DMS153 treated with DMSO at 0.1 percent for 48 hours (cell line): ENCODE data around the gene SCEL.

Experiments
- DNase-seq: peaks from one replicate; lab custom pipeline; 2025; ENCODE audit not compliant: unreplicated experiment; lab: John Stamatoyannopoulos, UW

Gene SCEL

GRCh38 chr13:77521595-77522367 lies 13.7 kb upstream of the SCEL start:
- no peak for DNase-seq

GRCh38 chr13:77522444-77522843 lies 13.1 kb upstream of the SCEL start:
- no peak for DNase-seq

GRCh38 chr13:77523386-77523785 lies 12.1 kb upstream of the SCEL start:
- no peak for DNase-seq

GRCh38 chr13:77523834-77524728 lies 11.4 kb upstream of the SCEL start:
- no peak for DNase-seq

GRCh38 chr13:77528414-77528813 lies 7.1 kb upstream of the SCEL start:
- no peak for DNase-seq

- DNase-seq, result no peak
Observed at GRCh38 chr13:77528834-77529500, 6.5 kb upstream of the SCEL start.

- DNase-seq, result no peak
Observed at GRCh38 chr13:77529501-77529840, 6.0 kb upstream of the SCEL start.

- DNase-seq, result no peak
Observed at GRCh38 chr13:77530875-77531274, 4.6 kb upstream of the SCEL start.

- DNase-seq, result no peak
Observed at GRCh38 chr13:77532983-77533382, 2.5 kb upstream of the SCEL start.

GRCh38 chr13:77533875-77534788 lies 1.4 kb upstream of the SCEL start:
- no peak for DNase-seq

- DNase-seq, result no peak
Observed at GRCh38 chr13:77536358-77536757, 852 bp downstream of the SCEL start.

- no peak for DNase-seq
Observed at GRCh38 chr13:77537289-77537919, 1.9 kb downstream of the SCEL start.

- no peak for DNase-seq
Observed at GRCh38 chr13:77543711-77544110, 8.2 kb downstream of the SCEL start.

- DNase-seq, result no peak
Observed at GRCh38 chr13:77544355-77544754, 8.8 kb downstream of the SCEL start.

- DNase-seq, result no peak
Observed at GRCh38 chr13:77544758-77545338, 9.3 kb downstream of the SCEL start.

GRCh38 chr13:77545626-77546412 lies 10.3 kb downstream of the SCEL start:
- DNase-seq, result no peak

GRCh38 chr13:77548095-77548494 lies 12.6 kb downstream of the SCEL start:
- DNase-seq, result no peak

- no peak for DNase-seq
Observed at GRCh38 chr13:77548594-77548993, 13.1 kb downstream of the SCEL start.

- no peak for DNase-seq
Observed at GRCh38 chr13:77554069-77554468, 18.6 kb downstream of the SCEL start.
